ENCODE data around the gene SOX8.
A peak's percentile ranks its signal among the peaks of the same experiment; 100 is the strongest.

Gene SOX8

GRCh38 chr16:972316-973002 is 9.1 kb upstream of the SOX8 start:
- FAIRE-seq (no peak), DNase-seq (ENCODE audit: low spot score) (no peak)

- no peak for FAIRE-seq
- DNase-seq (ENCODE audit: low spot score) = no peak
Observed at GRCh38 chr16:973366-973765, 8.2 kb upstream of the SOX8 start.

GRCh38 chr16:974001-974601 is 7.5 kb upstream of the SOX8 start:
- FAIRE-seq (no peak), DNase-seq (ENCODE audit: low spot score) (no peak)

GRCh38 chr16:974611-975261 is 6.8 kb upstream of the SOX8 start:
- FAIRE-seq = no peak
- no peak for DNase-seq (ENCODE audit: low spot score)

- DNase-seq (ENCODE audit: low spot score) (no peak), FAIRE-seq (no peak)
Observed at GRCh38 chr16:975291-975690, 6.3 kb upstream of the SOX8 start.

- FAIRE-seq (no peak), DNase-seq (ENCODE audit: low spot score) (no peak)
Observed at GRCh38 chr16:976389-976931, 5.1 kb upstream of the SOX8 start.

- no peak for DNase-seq (ENCODE audit: low spot score)
- no peak for FAIRE-seq
Observed at GRCh38 chr16:977081-977701, 4.4 kb upstream of the SOX8 start.

- FAIRE-seq (peak; percentile 96), DNase-seq (ENCODE audit: low spot score) (no peak)
Observed at GRCh38 chr16:977896-978295, 3.7 kb upstream of the SOX8 start.

- FAIRE-seq (no peak), DNase-seq (ENCODE audit: low spot score) (no peak)
Observed at GRCh38 chr16:978403-978802, 3.2 kb upstream of the SOX8 start.

GRCh38 chr16:979147-979546 is 2.4 kb upstream of the SOX8 start:
- FAIRE-seq (no peak), DNase-seq (ENCODE audit: low spot score) (no peak)

- FAIRE-seq (no peak), DNase-seq (ENCODE audit: low spot score) (no peak)
Observed at GRCh38 chr16:979859-980594, 1.5 kb upstream of the SOX8 start.

GRCh38 chr16:980595-980854 is 1.0 kb upstream of the SOX8 start:
- FAIRE-seq (no peak), DNase-seq (ENCODE audit: low spot score) (no peak)

- DNase-seq (ENCODE audit: low spot score) = no peak
- no peak for FAIRE-seq
Observed at GRCh38 chr16:982145-983043, 824 bp downstream of the SOX8 start.

- FAIRE-seq (no peak), DNase-seq (ENCODE audit: low spot score) (no peak)
Observed at GRCh38 chr16:983044-984030, 1.8 kb downstream of the SOX8 start.

- FAIRE-seq = no peak
- DNase-seq (ENCODE audit: low spot score) = no peak
Observed at GRCh38 chr16:984121-984694, 2.6 kb downstream of the SOX8 start.

- no peak for FAIRE-seq
- no peak for DNase-seq (ENCODE audit: low spot score)
Observed at GRCh38 chr16:984736-985636, 3.4 kb downstream of the SOX8 start.

GRCh38 chr16:985646-986400 is 4.3 kb downstream of the SOX8 start:
- FAIRE-seq (no peak), DNase-seq (ENCODE audit: low spot score) (no peak)
